Aorta (tissue), 5 donors: ENCODE measurements around the gene ZNF488. TPM values are rescaled to one million over a fixed set of nuclear protein-coding genes. Genes with fewer than 3 reads are reported as not detected.

Experiments
- ATAC-seq: fragments of 200-7000 bp; cut with Tn5 transposase; one replicate; pipeline ENCODE4 v1.9.1; 2022; ENCODE audit warnings: moderate library complexity; ENCODE audit not compliant: low FRiP score
- DNase-seq, 2 donors: peaks; one replicate each; pipeline ENCODE4 v3.0.0-alpha.2; 2020
- H3K27ac ChIP-seq, 2 donors: one replicate each; pipeline ENCODE4 v1.5.1; 2013; ENCODE audit warnings: low read length in 2 of 2, mild to moderate bottlenecking in 2 of 2, moderate library complexity in 2 of 2, control low read depth in 1 of 2, inconsistent platforms in 1 of 2, low read depth in 1 of 2
- H3K27me3 ChIP-seq, 2 donors: one replicate each; pipeline ENCODE4 v1.6.1; 2013; ENCODE audit warnings: control low read depth in 1 of 2, low read length in 1 of 2, mild to moderate bottlenecking in 1 of 2, moderate library complexity in 1 of 2; ENCODE audit not compliant: insufficient read depth in 2 of 2, control insufficient read depth in 1 of 2
- H3K36me3 ChIP-seq, 2 donors: one replicate each; pipeline ENCODE4 v1.6.1; 2013; ENCODE audit warnings: control low read depth in 1 of 2, low read length in 1 of 2, mild to moderate bottlenecking in 1 of 2; ENCODE audit not compliant: insufficient read depth in 2 of 2, control insufficient read depth in 1 of 2
- H3K4me1 ChIP-seq, 2 donors: one replicate each; pipeline ENCODE4 v1.6.1; 2013; ENCODE audit warnings: low read length in 2 of 2, control low read depth in 1 of 2, mild to moderate bottlenecking in 1 of 2, moderate library complexity in 1 of 2; ENCODE audit not compliant: insufficient read depth in 2 of 2, control insufficient read depth in 1 of 2
- H3K4me3 ChIP-seq, 2 donors: one replicate each; pipeline ENCODE4 v1.5.1; 2013; ENCODE audit warnings: low read length in 2 of 2, control low read depth in 1 of 2, mild to moderate bottlenecking in 1 of 2
- H3K9me3 ChIP-seq: one replicate; pipeline ENCODE4 v1.6.1; 2013; ENCODE audit warnings: mild to moderate bottlenecking, low read length; ENCODE audit not compliant: control insufficient read depth
- WGBS, 2 donors: extraction: QIAGEN DNeasy Blood & Tissue Kit; methylation state at CpG; one replicate each; pipeline ENCODE4 v1.1.7; 2013; 5-methylcytosine and 5-hydroxymethylcytosine counted together
- intact Hi-C, 2 donors: fragments of 100-400 bp; cut with DNase I; formaldehyde crosslinking; loops; one replicate each; pipeline versions ENCODE4 v1.14.2 to v1.15.0; 2022
- polyA plus RNA-seq, 2 donors: library from polyadenylated mRNA; stranded (reverse); fragments of 200-250 nt; gene quantifications; one replicate each; pipeline ENCODE4 v1.2.3, GENCODE V29; 2013
- total RNA-seq, 2 donors: library from RNA; stranded (reverse); fragmentation: NEBNext Ultra II Directional; extraction: Animal tissue kit (Norgen Biotek cat#: 25700); gene quantifications; one replicate each; pipeline ENCODE4 v1.2.1, GENCODE V29; 2021
- donor health status: healthy with polysubstance abuse.
- donor health status: Bipolar disorder and iron deficiency.
- donor health status: DM: no; HTN: no; CAD: no.
- donor health status: DM: no; HTN: no; CAD: no.
- donor health status: DM: yes; HTN: yes; CAD: no.

Gene ZNF488
- total and polyA plus RNA-seq, 4 donors: 0.12 to 3.8 (median 0.20) TPM; not detected in 1

DNA sequence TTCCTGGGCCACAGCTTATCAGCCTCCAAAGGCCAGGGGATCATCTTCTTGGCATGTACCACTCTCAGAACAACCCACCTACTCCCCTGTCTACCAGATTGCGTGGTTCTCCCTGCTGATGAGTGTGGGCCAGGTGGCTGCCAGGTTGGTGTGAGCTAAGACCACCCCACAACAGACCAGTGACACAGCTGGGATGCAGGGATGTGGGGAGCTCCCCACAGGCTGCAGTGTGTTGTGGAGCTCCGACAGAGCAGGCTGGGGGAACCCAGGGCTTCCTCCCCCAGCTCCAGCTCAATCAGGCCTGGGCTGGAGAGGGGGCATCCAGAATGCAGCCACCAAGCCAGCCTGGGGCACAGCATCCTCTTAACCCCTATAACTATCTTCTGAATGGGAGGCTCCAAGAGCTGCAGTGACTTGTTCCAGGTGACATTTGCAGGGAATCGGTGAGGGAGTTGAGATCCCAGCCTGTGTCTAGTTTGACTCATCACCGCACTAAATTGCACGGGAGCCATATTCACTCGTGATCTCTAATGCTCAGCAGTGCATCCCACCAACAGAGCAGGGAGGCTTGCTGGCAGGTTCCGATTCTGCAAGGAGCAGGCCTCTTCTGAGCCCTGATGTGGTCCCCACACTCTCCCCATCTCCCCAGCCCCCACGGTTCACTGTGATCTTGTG lies 62.4 kb downstream of the ZNF488 start:
- DNase-seq (peak in 1 of 2 donors; percentile 53), ATAC-seq (no peak)
- Histone ChIP-seq H3K9me3 (no peaks in the 10 kb centered on the region), H3K36me3 (no peaks in the 10 kb centered on the region), H3K4me1 (no peaks in the 10 kb centered on the region), H3K27ac (no peak overlapping the region), H3K27me3 (no peaks in the 10 kb centered on the region), H3K4me3 (no peak overlapping the region)
- intact Hi-C loops: no loop called here
- WGBS, 2 donors: 82 to 94% methylated on average over 8 of the region's 8 CpGs

DNA sequence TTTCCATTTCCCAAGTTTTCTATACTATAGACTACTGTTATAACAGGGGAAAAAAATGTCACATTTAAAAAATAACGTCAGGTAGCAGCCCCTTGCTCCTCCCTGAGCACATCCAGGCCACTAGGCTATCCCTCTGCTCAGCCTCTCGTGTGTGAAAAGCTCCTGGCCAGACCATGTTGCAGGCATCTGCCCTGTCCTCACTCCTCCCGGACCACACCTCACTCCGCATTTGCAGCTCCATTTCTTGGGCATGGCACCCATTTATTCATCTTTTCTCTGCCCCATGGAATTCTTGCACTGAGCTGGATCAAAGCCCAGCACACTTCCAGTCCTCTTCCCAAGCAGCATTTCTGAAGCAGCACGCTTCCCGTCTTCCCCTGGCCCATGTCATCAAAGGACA lies 63.3 kb downstream of the ZNF488 start:
- Histone ChIP-seq H3K36me3 (no peaks in the 10 kb centered on the region), H3K27me3 (no peaks in the 10 kb centered on the region), H3K9me3 (no peaks in the 10 kb centered on the region), H3K27ac (no peak overlapping the region), H3K4me3 (no peak overlapping the region), H3K4me1 (no peaks in the 10 kb centered on the region)
- ATAC-seq (no peak), DNase-seq (no peak)
- 83% methylated on average over 6 of the region's 6 CpGs for WGBS, 2 donors
- intact Hi-C loops: no loop called here

DNA sequence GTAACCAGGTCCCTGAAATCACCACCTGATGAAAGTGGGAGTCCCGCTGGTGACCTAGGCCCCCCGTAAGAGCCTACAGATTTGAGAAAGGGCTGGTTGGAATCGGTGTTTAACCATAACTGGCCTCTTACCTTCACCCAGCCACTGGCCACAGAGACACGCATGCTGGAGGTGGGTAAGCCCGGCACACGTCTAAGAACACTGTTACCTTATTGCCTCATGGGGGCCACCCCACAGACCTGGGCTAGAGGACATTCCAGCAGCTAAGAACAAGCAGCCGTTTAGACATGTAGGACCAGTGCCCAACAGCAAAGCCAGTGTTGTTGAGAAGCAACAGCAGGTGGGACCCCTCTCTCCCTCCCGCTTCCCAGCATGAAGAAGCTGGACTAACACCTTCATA lies 64.3 kb downstream of the ZNF488 start:
- 92 to 95% methylated on average over 8 of the region's 8 CpGs for WGBS, 2 donors
- Histone ChIP-seq H3K9me3 (no peaks in the 10 kb centered on the region), H3K27ac (no peak overlapping the region), H3K36me3 (no peaks in the 10 kb centered on the region), H3K4me1 (no peaks in the 10 kb centered on the region), H3K27me3 (no peaks in the 10 kb centered on the region), H3K4me3 (no peak overlapping the region)
- intact Hi-C loops: no loop called here
- ATAC-seq: no peak
- DNase-seq: no peak

DNA sequence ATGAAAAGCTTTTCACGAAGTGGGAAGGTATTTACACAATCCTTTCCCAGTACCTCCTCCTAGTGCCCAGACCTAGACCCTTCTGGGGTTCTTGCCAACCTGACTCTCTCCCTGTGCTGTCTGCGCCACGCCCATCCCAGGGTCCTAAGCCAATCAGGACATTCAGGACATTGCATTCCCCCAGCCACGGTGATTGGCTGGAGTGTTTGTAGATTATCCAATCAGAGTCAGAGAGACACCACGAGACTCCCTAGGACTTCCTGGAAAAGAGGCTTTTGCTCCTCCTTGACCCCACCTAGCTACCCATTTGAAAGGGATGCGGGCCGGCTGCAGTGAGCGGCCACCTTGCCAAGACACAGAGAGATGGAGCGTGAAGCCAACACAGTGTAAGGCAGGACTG lies 65.4 kb downstream of the ZNF488 start:
- Histone ChIP-seq H3K9me3 (no peaks in the 10 kb centered on the region), H3K4me3 (no peak overlapping the region), H3K4me1 (no peaks in the 10 kb centered on the region), H3K36me3 (no peaks in the 10 kb centered on the region), H3K27ac (no peak overlapping the region), H3K27me3 (no peaks in the 10 kb centered on the region)
- no peak for ATAC-seq
- no peak for DNase-seq
- WGBS, 2 donors: 53 to 86% methylated on average over 9 of the region's 9 CpGs
- intact Hi-C loops: no loop called here

DNA sequence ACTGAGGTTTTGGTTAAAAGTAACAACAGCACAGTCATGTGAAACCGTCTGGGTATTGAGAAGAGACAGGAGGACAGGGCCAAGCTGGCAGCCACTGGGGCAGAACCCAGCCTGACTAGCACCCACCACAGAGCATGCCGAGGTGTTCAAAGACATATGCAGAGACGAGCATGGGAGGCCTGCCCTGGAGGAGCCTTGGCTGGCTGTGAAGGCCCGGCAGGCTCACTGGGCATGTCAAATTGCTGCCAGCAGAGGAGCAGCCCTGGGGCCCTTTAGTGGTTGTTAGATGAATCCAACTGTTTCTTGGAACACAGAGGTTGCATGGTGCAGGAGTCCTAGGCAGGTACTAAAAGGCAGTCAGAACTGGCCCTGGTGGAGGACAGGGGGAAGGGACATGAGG lies 66.8 kb downstream of the ZNF488 start:
- DNase-seq (no peak), ATAC-seq (no peak)
- Histone ChIP-seq H3K27me3 (no peaks in the 10 kb centered on the region), H3K27ac (no peak overlapping the region), H3K9me3 (no peaks in the 10 kb centered on the region), H3K36me3 (no peaks in the 10 kb centered on the region), H3K4me1 (no peaks in the 10 kb centered on the region), H3K4me3 (no peak overlapping the region)
- intact Hi-C loops: no loop called here
- 87 to 88% methylated on average over 4 of the region's 4 CpGs for WGBS, 2 donors

DNA sequence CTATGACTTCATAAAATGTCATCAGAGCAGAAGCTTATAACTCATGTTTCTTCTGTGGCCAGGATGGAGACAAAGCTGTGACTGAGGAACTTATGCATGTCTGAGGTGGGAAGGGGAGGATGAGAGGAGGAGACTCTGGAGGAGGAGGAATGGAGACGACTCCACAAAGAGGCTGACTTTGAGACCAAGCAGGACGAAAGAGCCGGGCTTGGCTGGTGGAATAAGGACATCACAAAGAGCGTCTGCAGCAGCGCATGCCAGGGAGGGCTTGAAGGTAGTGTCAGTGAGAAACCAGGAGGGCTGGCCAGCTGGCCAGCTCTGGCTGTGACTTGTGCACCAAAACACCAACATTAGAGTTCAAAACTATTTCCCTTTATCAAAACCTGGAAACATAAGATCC lies 68.0 kb downstream of the ZNF488 start:
- ATAC-seq (no peak), DNase-seq (no peak)

More for the DNA sequence above, 68.0 kb downstream of the ZNF488 start:
- WGBS, 2 donors: 85 to 87% methylated on average over 5 of the region's 5 CpGs
- intact Hi-C loops: no loop called here
- Histone ChIP-seq H3K27me3 (no peaks in the 10 kb centered on the region), H3K27ac (no peak overlapping the region), H3K9me3 (no peaks in the 10 kb centered on the region), H3K4me3 (no peak overlapping the region), H3K4me1 (no peaks in the 10 kb centered on the region), H3K36me3 (no peaks in the 10 kb centered on the region)

Other genes with a start within 250 kb of the ZNF488 start
- gene GDF10, start 84.1 kb downstream of the ZNF488 start, total RNA-seq: 10 to 100 TPM in 1 of 2 donors, 1 to 10 TPM in 1; 3.8 to 27.5 TPM
- gene GDF10, start 84.1 kb downstream of the ZNF488 start, polyA plus RNA-seq: under 1 TPM in 1 of 2 donors, not detected in 1; 0.10 TPM
- not detected for gene GDF2, start 61.8 kb downstream of the ZNF488 start, total RNA-seq
- gene GDF2, start 61.8 kb downstream of the ZNF488 start, polyA plus RNA-seq: not detected
- gene RBP3, start 35.9 kb downstream of the ZNF488 start, total RNA-seq: not detected
- not detected for gene RBP3, start 35.9 kb downstream of the ZNF488 start, polyA plus RNA-seq
- gene ANXA8, start 99.8 kb upstream of the ZNF488 start, total RNA-seq: under 1 TPM in 1 of 2 donors, not detected in 1; 0.27 TPM
- under 1 TPM in 1 of 2 donors, not detected in 1; 0.82 TPM for gene ANXA8, start 99.8 kb upstream of the ZNF488 start, polyA plus RNA-seq
- gene FAM25G, start 107.4 kb upstream of the ZNF488 start, total RNA-seq: not detected
- gene FAM25G, start 107.4 kb upstream of the ZNF488 start, polyA plus RNA-seq: not detected
- gene AGAP9, start 139.3 kb upstream of the ZNF488 start, total RNA-seq: 10 to 100 TPM in 1 of 2 donors, 1 to 10 TPM in 1; 7.3 to 21.8 TPM
- gene AGAP9, start 139.3 kb upstream of the ZNF488 start, polyA plus RNA-seq: 10 to 100 TPM in 1 of 2 donors, 1 to 10 TPM in 1; 2.9 to 13.3 TPM